Esophagus muscularis mucosa (tissue), 4 donors: ENCODE data around the gene MTCL1. TPM values are rescaled to one million over a fixed set of nuclear protein-coding genes. Genes with fewer than 3 reads are reported as not detected.

ENCODE experiments used
- DNase-seq: peaks from one replicate; pipeline ENCODE4 v3.0.0-alpha.2; 2017; ENCODE audit errors: extremely low spot score
- H3K27ac ChIP-seq, 4 donors: fragments of 200-600 bp; sonication (generic); replicated peaks in 1 of 4; 1 replicate in 3 of 4; 2 replicates in 1 of 4; pipeline ENCODE4 v1.5.1; 2016 to 2019; ENCODE audit warnings: mild to moderate bottlenecking in 1 of 4
- H3K27me3 ChIP-seq, 4 donors: fragments of 200-600 bp; sonication (generic); one replicate each; pipeline versions ENCODE4 v1.5.1 to v1.6.0; 2016 to 2019
- H3K36me3 ChIP-seq, 4 donors: fragments of 200-600 bp; sonication (generic); one replicate each; pipeline ENCODE4 v1.5.1; 2016 to 2019
- H3K4me1 ChIP-seq, 4 donors: fragments of 200-600 bp; sonication (generic); one replicate each; pipeline ENCODE4 v1.5.1; 2016 to 2019
- H3K4me3 ChIP-seq, 4 donors: fragments of 200-600 bp; sonication (generic); 1 replicate in 2 of 4; 2 replicates in 2 of 4; pipeline ENCODE4 v1.5.1; 2016 to 2019; ENCODE audit warnings: mild to moderate bottlenecking in 4 of 4, moderate library complexity in 1 of 4
- H3K9me3 ChIP-seq, 4 donors: fragments of 200-600 bp; sonication (generic); 1 replicate in 3 of 4; 2 replicates in 1 of 4; pipeline ENCODE4 v1.5.1; 2016 to 2019
- CTCF ChIP-seq, 3 experiments: fragments of 200-600 bp in 2 of 3; fragments of 450-650 bp in 1 of 3; sonication (generic) in 2 of 3; IDR thresholded peaks; one replicate each; pipeline ENCODE4 v1.5.1; 2017 to 2019; ENCODE audit warnings: antibody characterized with exemption in 3 of 3, mild to moderate bottlenecking in 2 of 3, moderate library complexity in 1 of 3
- EP300 ChIP-seq: sonication (generic); formaldehyde crosslinking; IDR thresholded peaks from one replicate; pipeline ENCODE4 v1.6.1; 2017; ENCODE audit warnings: antibody characterized with exemption
- POLR2A ChIP-seq: fragments of 450-650 bp; IDR thresholded peaks from one replicate; pipeline ENCODE4 v1.6.1; 2017; ENCODE audit warnings: antibody characterized with exemption, moderate library complexity, mild to moderate bottlenecking, low read depth
- POLR2AphosphoS5 ChIP-seq, 2 donors: sonication (generic); formaldehyde crosslinking; IDR thresholded peaks; one replicate each; pipeline ENCODE4 v1.6.1; 2017; ENCODE audit warnings: antibody characterized with exemption in 2 of 2
- WGBS: methylation state at CpG from one replicate; pipeline ENCODE4 v1.1.5; 2018; 5-methylcytosine and 5-hydroxymethylcytosine counted together
- intact Hi-C: fragments of 100-400 bp; cut with DNase I; formaldehyde crosslinking; loops from one replicate; pipeline ENCODE4 v1.15.1; 2023
- total RNA-seq, 4 donors: library from RNA; depleted of rRNA; stranded (reverse); fragments of >200 nt; gene quantifications; one replicate each; pipeline versions ENCODE4 v1.1.0 to v1.2.1, GENCODE V29; 2016

Gene MTCL1
- total RNA-seq, 4 donors from 2014 or later: 32.3 to 48.0 (median 38.6) TPM

GRCh38 chr18:8820396-8821082 lies 115.2 kb downstream of the MTCL1 start:
- no peak overlapping the region for H3K27ac ChIP-seq
- TF ChIP-seq POLR2A (no peak), EP300 (no peak), POLR2AphosphoS5 (IDR thresholded peaks at IDR 0.05) (no peak), CTCF (IDR thresholded peaks at IDR 0.05) (no peak)
- intact Hi-C loops: no loop called here
- H3K27me3 ChIP-seq: no peaks in the 10 kb centered on the region
- 88% methylated on average over 9 of the region's 9 CpGs for WGBS
- no peak overlapping the region for H3K4me3 ChIP-seq
- no peaks in the 10 kb centered on the region for H3K9me3 ChIP-seq
- peaks cover 0 to 4% (median 0%) of the 10 kb centered on the region in 4 donors for H3K4me1 ChIP-seq
- peaks cover 0 to 48% (median 24%) of the 10 kb centered on the region in 4 donors for H3K36me3 ChIP-seq
- no peak for DNase-seq

GRCh38 chr18:8821083-8821465 lies 115.7 kb downstream of the MTCL1 start:
- WGBS: 94% methylated on average over 3 of the region's 3 CpGs
- H3K27me3 ChIP-seq: no peaks in the 10 kb centered on the region
- no peak overlapping the region for H3K27ac ChIP-seq
- H3K36me3 ChIP-seq: peaks cover 0 to 51% (median 28%) of the 10 kb centered on the region in 4 donors
- intact Hi-C loops: no loop called here
- no peak for DNase-seq
- H3K4me3 ChIP-seq: no peak overlapping the region
- H3K9me3 ChIP-seq: no peaks in the 10 kb centered on the region
- peaks cover 0 to 4% (median 0%) of the 10 kb centered on the region in 4 donors for H3K4me1 ChIP-seq
- TF ChIP-seq POLR2A (no peak), POLR2AphosphoS5 (IDR thresholded peaks at IDR 0.05) (no peak), CTCF (IDR thresholded peaks at IDR 0.05) (no peak), EP300 (no peak)

GRCh38 chr18:8821531-8821930 lies 116.2 kb downstream of the MTCL1 start:
- 74% methylated on average over 1 of the region's 1 CpG for WGBS

GRCh38 chr18:8822643-8823042 lies 117.3 kb downstream of the MTCL1 start:
- TF ChIP-seq POLR2AphosphoS5 (IDR thresholded peaks at IDR 0.05) (no peak), EP300 (no peak), POLR2A (no peak), CTCF (IDR thresholded peaks at IDR 0.05) (no peak)
- H3K27ac ChIP-seq: no peak overlapping the region
- no peak overlapping the region for H3K4me3 ChIP-seq
- peaks cover 0 to 51% (median 26%) of the 10 kb centered on the region in 4 donors for H3K36me3 ChIP-seq
- WGBS: 97% methylated on average over 10 of the region's 10 CpGs
- no peak for DNase-seq
- H3K9me3 ChIP-seq: no peaks in the 10 kb centered on the region
- peaks cover 0 to 4% (median 2%) of the 10 kb centered on the region in 4 donors for H3K4me1 ChIP-seq
- no peaks in the 10 kb centered on the region for H3K27me3 ChIP-seq
- intact Hi-C loops: no loop called here

More at GRCh38 chr18:8821531-8821930, 116.2 kb downstream of the MTCL1 start:
- H3K9me3 ChIP-seq: no peaks in the 10 kb centered on the region
- no peak for DNase-seq
- H3K36me3 ChIP-seq: peaks cover 0 to 51% (median 28%) of the 10 kb centered on the region in 4 donors
- peaks cover 0 to 4% (median 0%) of the 10 kb centered on the region in 4 donors for H3K4me1 ChIP-seq
- TF ChIP-seq CTCF (IDR thresholded peaks at IDR 0.05) (no peak), POLR2A (no peak), POLR2AphosphoS5 (IDR thresholded peaks at IDR 0.05) (no peak), EP300 (no peak)
- no peak overlapping the region for H3K27ac ChIP-seq
- H3K27me3 ChIP-seq: no peaks in the 10 kb centered on the region
- intact Hi-C loops: no loop called here
- H3K4me3 ChIP-seq: no peak overlapping the region
